ENCODE results near the gene PPFIBP2. TPM values are rescaled to one million over a fixed set of nuclear protein-coding genes. Genes with fewer than 3 reads are reported as not detected.

Gene PPFIBP2
- total and polyA plus RNA-seq, 12 donors, result 11.4 to 36.5 (median 21.1) TPM

DNA sequence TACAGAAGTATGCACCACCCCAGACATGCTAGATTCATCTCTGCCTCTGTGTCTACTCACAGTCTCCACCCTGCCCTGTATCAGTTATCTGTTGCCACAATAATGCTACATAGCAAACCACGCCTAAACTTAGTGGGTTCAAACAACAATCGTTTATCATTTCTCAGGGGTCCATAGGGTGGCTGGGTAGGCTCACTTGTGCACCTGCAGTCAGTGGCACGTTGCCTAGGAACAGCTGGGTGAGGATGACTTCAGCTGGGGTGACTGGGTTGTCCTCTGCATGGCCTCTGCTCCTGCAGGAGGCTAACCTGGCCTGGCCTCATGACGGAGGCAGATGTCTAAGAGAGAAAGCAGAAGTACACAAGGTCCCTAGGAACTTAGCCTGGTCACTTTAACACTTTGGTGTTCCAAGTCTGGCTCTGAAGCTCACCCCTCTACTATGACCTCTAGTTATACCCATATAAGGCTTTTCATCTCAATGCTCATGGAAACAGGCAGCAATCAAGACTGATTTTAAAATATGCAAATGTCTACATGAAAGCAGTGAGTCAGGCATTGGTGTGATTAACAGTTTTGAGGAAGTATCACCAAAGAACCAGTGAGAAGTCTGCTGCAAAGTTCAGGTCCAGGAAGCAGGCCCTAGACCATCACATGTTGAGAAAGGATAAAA, 17.8 kb upstream of the PPFIBP2 start:
- DNase-seq, result peak in 3 of 7 donors; percentile 30 to 38 (median 35)
- 65 to 94% (median 74%) methylated on average over 3 to 4 of the region's 4 CpGs for WGBS, 4 donors
- H3K9me3 ChIP-seq (replicated peaks in 1 of 3), result no peaks in the 10 kb centered on the region
- no peaks in the 10 kb centered on the region for H3K4me1 ChIP-seq (replicated peaks in 1 of 2)
- no peak overlapping the region for H3K4me3 ChIP-seq
- H3K27ac ChIP-seq, result peak overlapping the region in 1 of 5 donors; percentile 65
- intact Hi-C loops (cut with DNase I), result no loop called here
- H3K27me3 ChIP-seq, result no peaks in the 10 kb centered on the region
- TF ChIP-seq POLR2A (IDR thresholded peaks at IDR 0.05), result no peak
- TF ChIP-seq, protein P1, sequence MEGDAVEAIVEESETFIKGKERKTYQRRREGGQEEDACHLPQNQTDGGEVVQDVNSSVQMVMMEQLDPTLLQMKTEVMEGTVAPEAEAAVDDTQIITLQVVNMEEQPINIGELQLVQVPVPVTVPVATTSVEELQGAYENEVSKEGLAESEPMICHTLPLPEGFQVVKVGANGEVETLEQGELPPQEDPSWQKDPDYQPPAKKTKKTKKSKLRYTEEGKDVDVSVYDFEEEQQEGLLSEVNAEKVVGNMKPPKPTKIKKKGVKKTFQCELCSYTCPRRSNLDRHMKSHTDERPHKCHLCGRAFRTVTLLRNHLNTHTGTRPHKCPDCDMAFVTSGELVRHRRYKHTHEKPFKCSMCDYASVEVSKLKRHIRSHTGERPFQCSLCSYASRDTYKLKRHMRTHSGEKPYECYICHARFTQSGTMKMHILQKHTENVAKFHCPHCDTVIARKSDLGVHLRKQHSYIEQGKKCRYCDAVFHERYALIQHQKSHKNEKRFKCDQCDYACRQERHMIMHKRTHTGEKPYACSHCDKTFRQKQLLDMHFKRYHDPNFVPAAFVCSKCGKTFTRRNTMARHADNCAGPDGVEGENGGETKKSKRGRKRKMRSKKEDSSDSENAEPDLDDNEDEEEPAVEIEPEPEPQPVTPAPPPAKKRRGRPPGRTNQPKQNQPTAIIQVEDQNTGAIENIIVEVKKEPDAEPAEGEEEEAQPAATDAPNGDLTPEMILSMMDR (IDR thresholded peaks at IDR 0.05), result no peak
- H3K36me3 ChIP-seq (replicated peaks in 1 of 2), result no peaks in the 10 kb centered on the region

DNA sequence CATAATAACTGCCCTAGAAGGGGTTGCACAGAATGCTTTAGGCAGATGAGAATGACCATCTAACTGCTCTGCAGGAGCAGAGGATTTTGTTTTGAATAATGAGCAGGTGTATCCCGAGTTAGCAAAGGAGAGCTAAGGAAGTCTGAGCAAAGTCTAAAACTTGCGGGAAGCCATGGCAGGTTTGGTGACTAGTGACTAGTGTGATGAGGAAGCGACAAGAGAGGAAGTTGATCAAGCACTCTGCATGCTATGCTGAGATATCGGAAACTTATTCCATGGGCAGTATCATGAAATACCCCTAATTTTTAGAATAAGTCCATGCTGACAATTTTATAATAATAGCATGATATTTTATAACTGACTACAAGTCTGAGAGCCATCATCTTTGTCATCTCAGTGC, 15.6 kb upstream of the PPFIBP2 start:
- Histone ChIP-seq H3K4me1 (replicated peaks in 1 of 2) (no peaks in the 10 kb centered on the region), H3K27me3 (no peaks in the 10 kb centered on the region), H3K4me3 (no peak overlapping the region), H3K27ac (peak overlapping the region in 1 of 5 donors; percentile 40), H3K36me3 (replicated peaks in 1 of 2) (no peaks in the 10 kb centered on the region), H3K9me3 (replicated peaks in 1 of 3) (no peaks in the 10 kb centered on the region)
- 59 to 75% (median 67%) methylated on average over 4 of the region's 4 CpGs for WGBS, 4 donors
- TF ChIP-seq POLR2A (IDR thresholded peaks at IDR 0.05), result no peak
- TF ChIP-seq, protein P1 (IDR thresholded peaks at IDR 0.05), result no peak
- intact Hi-C loops (cut with DNase I), result no loop called here
- DNase-seq, result no peak

DNA sequence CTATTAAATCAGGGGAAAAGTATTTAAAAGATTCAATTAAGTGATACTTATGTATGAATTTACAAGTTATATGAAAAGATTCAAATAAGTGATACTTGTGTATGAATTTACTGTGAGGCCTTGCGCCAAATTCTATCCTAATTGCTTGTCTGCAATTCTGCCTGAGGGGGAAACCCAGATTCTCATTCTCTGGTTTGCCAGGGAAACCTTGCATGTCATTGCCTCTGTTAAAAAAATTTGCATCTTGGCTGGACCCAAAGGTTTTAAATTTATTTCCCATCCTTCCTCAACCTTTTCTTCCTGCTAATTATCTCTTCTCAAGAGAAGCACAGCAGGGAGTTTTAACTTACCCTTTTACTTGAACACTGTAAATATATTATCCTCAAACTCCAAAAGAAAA, 14.7 kb upstream of the PPFIBP2 start:
- intact Hi-C loops (cut with DNase I), result no loop called here
- 89 to 98% (median 96%) methylated on average over 1 of the region's 1 CpG for WGBS, 4 donors
- H3K4me3 ChIP-seq, result no peak overlapping the region

DNA sequence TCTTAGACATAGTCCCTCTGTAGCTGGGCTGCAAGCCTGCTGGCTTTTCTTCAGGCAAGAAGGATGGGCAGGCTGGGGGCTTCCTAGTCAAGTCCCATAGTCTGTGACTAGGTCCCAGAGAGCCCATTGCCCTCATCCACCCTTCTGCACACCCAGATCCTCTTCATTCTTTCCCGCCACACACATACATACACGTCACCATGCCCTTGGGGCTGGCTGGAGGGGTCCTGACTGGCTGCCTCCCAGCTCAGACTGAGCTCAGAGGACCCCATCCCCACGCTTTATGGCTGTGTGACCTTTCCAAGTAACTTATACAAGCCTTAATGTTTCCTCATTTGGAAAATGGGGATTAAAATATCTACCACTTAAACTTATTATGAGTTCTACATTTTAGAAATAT, 13.5 kb upstream of the PPFIBP2 start:
- no peaks in the 10 kb centered on the region for H3K9me3 ChIP-seq (replicated peaks in 1 of 3)
- WGBS, 4 donors, result 88 to 100% (median 96%) methylated on average over 3 of the region's 3 CpGs

More for the DNA sequence above, 14.7 kb upstream of the PPFIBP2 start:
- H3K27me3 ChIP-seq, result no peaks in the 10 kb centered on the region
- TF ChIP-seq, protein P1 (IDR thresholded peaks at IDR 0.05), result no peak
- TF ChIP-seq POLR2A (IDR thresholded peaks at IDR 0.05), result no peak
- no peaks in the 10 kb centered on the region for H3K36me3 ChIP-seq (replicated peaks in 1 of 2)
- H3K4me1 ChIP-seq (replicated peaks in 1 of 2), result no peaks in the 10 kb centered on the region
- DNase-seq, result no peak
- H3K27ac ChIP-seq, result no peak overlapping the region
- no peaks in the 10 kb centered on the region for H3K9me3 ChIP-seq (replicated peaks in 1 of 3)

More for the DNA sequence above, 13.5 kb upstream of the PPFIBP2 start:
- intact Hi-C loops (cut with DNase I), result no loop called here
- Histone ChIP-seq H3K4me3 (no peak overlapping the region), H3K27me3 (no peaks in the 10 kb centered on the region), H3K36me3 (replicated peaks in 1 of 2) (no peaks in the 10 kb centered on the region), H3K27ac (no peak overlapping the region), H3K4me1 (replicated peaks in 1 of 2) (no peaks in the 10 kb centered on the region)
- no peak for DNase-seq
- TF ChIP-seq, protein P1 (IDR thresholded peaks at IDR 0.05), result no peak
- TF ChIP-seq POLR2A (IDR thresholded peaks at IDR 0.05), result no peak

All from adrenal gland (tissue), 12 donors.